HG02943 (cell line): ENCODE measurements around the gene MYLK2.
"Not testable (repeated sequence)": the region's sequence is repeated elsewhere in the genome, so short reads cannot be mapped to it uniquely, and the experiment has no call there.

Source experiments
- ATAC-seq: cut with Tn5 transposase; IDR thresholded peaks from one replicate; pipeline ENCODE4 v1.9.1; 2021; ENCODE audit warnings: mild to moderate bottlenecking, low read depth, moderate library complexity; ENCODE audit not compliant: unreplicated experiment

The MYLK2 gene

DNA sequence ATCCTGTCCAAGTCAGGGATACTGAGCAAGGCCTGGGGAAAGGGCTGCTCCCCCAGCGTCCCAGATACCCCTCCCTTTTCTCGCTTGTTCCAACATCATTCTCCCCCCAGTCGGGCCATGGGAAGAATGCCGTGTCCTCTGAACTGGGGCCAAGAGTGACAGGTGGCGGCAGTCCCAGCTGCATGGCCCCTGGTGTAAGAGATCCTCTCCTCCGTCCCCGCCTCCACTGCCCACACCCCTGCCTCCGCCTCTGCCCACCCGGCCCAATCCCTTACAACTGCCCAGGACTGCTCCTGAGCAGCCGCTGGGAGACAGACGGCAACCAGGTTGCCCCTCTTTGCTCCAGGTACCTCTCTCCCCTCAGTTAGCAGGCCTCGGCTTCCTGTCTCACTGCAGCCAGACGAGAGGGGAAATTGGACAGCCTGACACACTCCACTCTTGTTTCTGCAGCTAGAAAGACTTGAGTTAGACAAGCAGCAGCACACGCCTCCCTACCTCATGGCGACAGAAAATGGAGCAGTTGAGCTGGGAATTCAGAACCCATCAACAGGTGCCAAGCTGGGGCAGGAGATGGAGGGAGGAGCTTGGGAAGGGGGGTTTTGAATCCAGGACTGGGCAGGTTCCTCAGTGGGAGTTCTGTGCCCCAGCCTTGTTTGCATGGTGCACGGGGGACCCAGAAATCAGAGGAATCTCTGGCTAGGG lies at the start of gene MYLK2:
MYLK2 (plus strand) TSS at position 274 of the 702 bp plus-strand sequence; CDS start at position 499, 225 bp downstream.
- ATAC-seq = no peak

DNA sequence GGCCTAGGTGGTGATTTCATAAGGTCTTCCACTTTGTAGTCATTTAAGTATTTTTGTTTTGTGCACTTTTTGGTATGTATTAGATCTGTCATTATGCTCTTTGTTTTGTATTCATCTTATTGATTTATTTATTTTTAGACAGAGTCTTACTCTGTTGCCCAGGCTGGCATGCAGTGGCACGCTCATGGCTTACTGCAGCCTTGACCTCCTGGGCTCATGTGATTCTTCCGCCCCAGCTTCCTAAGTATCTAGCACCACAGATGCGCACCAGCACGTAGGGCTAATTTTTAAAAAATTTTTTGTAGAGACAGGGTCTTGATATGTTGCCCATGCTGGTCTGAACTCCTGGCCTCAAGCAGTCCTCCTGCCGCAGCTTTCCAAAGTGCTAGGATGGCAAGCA lies 49.5 kb upstream of the MYLK2 start:
- no peak for ATAC-seq

DNA sequence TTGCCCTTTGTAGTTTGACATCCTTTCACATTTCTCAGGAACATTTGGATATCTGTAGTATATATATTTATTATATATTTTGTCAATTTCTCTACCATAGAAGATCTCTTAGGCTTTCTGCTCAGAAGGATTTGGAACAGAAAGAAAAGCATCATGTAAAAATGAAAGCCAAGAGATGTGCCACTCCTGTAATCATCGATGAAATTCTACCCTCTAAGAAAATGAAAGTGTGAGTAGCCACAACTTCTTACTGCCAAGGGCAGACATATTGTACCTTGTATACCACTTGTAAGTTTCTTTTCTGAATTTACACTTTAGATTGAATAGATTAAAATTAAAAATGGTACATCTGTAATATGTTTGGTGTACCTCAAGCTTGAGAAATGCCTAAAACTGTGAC lies 48.9 kb upstream of the MYLK2 start:
- no peak for ATAC-seq

DNA sequence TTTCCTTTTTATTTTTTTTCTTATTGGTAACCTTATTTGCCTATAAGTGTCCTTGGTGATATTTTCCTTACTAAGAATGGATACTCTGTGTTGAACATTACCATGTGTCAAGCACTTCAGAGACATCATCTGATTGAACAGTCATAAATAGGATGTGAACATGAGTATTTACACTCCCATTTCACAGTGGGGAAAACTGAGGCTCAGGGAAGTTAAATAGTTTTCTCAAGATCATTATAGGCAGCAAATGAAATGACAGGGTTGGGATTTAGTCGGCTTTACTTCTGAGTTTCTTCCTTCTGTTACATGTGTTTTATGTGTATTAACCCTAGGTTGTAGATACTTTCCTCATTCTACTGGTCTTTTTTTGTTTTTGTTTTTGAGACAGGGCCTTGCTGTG lies 44.7 kb upstream of the MYLK2 start:
- ATAC-seq = no peak

DNA sequence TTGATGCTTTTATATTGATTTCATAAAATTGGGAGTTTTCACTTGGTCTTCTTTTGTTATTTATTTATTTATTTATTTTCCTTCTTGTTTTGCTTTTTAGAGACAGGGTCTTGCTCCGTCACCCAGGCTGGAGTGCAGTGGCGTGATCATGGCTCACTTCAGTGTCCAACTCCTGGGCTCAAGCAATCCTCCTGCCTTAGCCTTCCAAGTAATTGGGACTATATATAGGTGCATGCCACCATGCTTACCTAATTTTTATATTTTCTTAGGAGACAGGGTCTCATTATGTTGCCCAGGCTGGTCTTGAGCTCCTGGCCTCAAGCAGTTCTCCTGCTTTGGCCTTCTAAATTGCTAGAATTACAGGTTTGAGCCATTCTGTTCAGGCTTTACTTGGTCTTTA lies 38.3 kb upstream of the MYLK2 start:
- ATAC-seq = no peak

DNA sequence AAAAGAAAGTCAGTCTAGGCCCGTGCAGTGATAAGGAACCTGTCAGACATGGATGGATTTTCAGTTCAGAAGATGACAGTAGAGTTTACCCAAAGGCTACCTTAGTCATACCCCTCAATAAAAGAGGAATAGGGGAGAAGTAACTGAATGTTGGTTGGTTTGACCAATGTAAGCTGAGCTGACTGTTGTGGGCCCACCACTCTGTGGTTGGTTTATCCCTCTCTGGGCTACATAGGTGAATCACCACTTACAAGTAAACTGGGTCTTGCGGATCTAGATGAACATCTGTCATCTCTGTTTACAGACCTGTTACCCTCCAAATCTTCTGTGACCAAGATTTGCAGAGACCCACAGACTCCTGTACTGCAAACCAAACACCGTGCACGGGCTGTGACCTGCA lies 37.2 kb upstream of the MYLK2 start:
- no peak for ATAC-seq

DNA sequence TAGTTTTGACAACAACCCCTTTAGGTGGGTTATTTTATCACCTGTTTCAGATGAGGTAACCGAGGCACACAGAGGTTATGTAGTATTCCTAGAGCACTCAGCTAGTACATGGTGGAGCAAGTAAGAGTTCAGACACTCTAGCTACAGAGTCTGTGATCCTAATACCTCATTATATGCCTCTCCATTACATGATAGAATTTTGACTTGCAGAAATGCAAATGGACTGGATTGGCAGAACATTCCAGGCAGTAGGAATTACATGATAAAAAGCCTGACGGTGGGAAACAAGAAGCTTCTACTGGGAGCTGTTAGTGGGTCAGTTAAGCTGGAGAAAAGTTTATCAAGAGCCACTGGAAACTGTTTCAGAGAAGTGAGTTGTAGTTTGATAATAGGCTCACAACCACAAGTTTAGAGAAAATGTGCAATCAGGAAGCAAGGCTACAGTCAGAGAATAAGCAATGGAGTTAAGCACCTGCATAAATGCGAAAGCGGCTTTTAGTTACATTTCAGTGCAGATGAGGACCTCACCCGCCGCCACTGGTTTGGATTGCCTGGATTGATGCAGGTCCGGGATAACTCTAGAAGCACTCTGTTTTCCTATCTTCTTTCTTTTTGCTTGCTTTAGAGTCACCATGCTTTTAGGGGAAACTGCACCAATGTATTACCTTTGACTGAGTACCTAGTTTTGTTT lies 34.7 kb upstream of the MYLK2 start:
- ATAC-seq = no peak

DNA sequence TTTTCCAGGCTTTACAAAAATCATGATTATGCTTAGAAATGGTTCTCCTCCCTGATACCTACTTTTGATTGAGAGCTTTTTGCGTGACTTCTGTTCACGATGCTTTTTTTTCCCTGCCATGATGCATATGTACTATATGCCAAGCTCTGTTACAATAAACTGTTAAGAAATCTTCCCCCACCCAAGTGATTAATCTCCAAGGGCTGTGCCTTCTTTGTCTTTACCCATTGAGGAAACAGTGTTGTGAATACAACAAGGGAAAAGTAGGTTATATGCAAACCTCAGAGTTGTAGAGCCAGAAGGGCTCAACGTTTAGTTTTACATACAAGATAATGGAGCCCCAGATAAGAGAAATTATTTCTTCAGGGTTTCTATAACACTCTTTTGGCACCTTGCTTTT lies 34.1 kb upstream of the MYLK2 start:
- no peak for ATAC-seq

DNA sequence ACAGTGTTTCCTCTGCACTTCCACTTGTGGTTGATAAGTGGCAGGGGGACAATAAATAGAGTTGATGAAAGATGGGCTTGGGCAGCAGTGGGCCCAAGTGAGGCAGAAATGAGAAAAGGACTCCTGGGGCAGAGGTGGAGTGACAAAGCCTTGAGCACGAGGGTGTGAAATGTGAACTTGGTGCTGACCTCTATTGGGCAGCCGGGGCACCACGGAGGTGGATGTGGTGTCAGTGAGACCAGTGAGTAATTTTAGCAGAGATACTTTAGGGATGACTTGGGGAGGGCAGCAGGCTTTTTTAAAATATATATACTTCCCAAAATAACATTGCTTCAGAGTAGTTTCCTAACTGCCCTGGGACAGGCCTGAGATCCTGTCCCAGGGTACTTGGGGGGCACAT lies 30.6 kb upstream of the MYLK2 start:
- ATAC-seq = no peak

DNA sequence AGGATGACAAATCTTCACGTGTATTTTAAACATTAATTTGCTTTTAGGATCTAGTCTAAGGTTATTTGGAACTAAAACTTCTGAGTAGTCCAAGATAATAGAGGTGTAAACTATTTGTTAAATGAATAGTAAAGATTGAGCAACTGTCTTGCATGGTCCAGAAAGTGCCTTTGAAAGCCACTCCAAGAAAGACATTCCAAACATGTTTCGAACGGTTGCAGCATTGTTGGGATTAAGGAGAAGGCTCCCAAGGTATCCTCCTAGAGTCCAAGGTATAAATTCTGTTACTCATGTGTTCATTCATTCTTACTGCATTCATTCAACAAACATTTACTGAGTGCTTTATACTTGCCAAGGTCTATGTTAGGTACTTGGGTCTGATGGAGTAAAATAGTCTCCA lies 28.8 kb upstream of the MYLK2 start:
- no peak for ATAC-seq

DNA sequence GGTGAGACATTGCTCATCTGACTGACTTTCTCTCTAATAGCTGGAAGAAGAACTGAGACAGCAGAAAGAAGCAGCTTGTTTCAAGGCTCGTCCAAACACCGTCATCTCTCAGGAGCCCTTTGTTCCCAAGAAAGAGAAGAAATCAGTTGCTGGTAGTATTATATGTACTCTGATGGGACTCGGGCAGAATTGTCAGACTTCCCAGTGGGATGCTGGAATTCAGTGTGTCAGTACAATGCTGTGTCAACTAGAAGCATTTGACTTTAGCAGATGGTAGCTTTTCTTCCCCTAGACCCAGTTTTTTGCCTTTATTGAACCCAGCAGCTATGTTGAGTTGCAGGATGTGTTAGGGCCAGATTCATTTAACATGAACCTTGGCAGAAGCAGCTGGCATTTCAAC lies 21.8 kb upstream of the MYLK2 start:
- no peak for ATAC-seq

DNA sequence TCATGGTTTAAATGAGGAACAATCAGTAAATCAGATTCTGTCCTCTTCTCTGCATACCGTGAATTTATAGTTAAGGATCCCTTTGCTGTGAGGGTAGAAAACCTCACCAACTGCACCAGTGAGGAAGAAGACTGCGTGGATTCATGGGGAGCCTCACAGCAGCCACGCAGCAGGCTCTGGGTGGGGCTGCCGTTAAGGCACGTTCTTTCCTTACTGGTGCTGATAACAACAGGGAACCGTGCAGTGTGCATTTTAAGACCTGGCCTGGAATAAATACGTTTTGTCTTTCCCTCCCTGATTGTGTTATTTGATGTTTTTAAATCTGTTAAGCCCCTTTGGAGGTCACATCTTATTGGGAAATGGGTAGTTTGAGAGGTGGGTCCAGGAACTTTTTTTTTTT lies 17.6 kb upstream of the MYLK2 start:
- no peak for ATAC-seq

DNA sequence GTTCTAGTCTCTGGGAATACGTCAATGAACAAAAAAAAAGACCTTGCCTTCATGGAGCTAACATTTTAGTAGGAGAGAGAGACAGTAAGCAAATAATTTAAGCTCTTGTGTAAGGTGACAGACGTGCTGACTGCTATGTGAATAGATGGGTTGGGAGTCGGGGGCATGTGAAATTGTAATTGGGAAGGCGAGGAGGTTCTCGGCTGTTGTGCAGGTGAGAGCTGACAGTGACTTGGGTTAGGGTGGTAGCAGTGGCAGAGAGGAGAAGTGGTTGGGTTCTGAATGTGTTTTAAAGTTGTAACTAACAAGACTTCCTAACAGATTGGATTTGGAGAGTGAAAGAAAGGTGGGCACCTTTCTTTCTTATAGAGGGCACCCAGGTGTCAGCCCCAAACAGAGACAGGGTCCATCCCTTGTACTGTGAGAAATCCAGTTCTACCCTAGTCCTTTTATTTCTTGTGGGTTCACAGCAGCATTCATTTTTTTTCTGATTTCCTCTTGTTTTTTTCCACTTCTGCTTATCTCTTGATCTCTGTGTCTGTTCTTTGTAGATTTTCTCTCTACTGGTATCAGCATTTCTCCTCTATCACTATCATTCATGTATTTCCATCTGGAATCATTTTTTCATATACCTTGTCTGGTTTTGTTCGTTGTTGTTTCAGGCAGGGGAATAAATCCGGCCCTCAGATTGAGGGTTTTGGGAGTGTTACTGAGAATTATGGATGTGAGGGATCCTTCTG lies 15.4 kb upstream of the MYLK2 start:
- no peak for ATAC-seq

DNA sequence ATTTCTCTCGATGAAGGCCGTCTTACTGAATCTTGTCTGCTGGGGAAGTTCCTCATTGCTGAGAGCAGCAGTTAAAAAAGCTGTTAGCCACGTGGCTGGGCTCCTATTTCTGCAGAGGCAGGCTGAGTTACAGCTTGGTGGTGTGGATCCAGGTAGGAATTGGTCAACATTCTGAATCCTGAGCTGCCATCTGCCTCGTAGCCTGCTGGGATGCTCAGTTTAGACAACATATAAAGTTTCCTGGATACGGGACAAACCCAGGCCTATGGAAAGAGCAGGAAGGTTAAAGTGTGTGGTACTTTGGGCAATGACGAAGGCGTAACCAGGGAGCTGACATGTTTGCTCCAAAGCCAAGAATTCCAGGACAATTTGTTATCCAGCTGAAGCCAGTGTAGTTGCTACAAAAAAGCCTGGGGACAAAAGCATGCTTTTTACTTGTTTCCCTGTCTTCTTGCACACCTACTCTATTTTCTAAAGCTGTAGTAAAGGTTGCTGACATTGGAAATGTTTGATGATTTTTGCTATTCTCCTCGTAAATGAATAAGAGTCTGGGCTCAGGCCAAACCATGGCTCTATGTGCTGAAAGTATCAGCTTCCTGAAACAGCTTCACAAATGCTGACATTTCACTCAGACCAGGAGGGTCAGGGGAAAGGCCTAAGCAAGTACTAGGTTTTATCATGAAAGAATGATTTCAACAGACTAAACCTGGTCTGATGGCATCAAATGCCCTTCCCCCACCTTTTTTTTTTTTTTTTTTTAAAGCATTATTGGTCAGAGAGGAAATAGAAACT lies 12.4 kb upstream of the MYLK2 start:
- ATAC-seq = no peak

DNA sequence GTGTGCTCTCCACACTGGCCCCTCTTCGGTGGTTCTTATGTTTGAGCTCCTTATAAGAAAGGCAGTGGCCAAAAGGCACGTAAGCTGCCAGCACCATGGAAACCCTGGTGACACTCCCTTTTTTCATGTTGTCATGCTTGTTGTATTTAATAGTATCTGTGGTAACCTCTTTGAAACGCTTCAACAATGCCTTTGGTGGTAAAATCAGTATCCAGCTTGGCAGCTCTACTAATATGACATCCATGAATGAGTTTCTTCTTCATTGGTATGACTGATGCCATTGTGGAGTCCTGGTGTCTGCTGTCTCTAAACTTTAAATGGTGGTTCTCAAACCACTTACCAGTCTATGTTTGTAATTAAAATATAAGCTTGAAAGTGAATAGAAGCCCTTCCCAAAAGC lies 10.7 kb upstream of the MYLK2 start:
- ATAC-seq = no peak

DNA sequence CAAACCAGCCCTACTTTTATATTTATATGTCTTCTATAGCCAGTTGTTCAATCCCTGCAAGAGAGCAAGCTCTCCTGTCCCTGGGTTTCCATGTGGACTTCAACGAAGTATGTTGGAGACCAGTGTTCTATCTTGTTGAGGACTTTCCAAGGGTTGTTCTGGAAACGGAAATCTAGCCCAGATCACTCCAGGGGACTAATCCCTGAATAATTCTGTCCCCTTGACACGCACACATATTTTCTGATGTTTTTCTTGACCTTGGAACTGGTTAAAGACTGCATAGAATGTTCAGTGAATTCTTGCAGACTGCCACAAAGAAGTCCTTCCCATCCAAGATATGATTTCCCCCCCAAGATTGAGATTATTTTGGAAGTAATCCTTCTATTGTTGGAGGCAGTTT lies 9.5 kb upstream of the MYLK2 start:
- no peak for ATAC-seq

DNA sequence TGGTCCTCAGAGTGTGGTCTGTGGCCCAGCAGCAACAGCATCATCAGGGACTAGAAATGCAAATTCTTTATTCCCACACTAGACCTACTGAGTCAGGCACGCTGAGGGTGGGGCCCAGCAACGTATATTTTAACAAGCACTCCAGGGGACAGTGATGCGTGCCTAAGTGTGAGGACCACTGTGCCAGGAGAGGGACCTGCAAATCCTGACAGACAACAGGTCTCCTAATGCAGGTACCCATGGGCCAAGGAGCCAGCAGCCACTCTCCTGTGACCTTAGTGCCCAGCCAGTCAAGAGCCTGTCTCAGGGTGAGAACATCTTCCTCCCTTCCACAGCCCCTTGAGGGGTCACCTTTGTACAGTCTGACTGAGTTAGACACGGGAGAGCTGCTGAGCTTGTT lies 8.0 kb upstream of the MYLK2 start:
- no peak for ATAC-seq

DNA sequence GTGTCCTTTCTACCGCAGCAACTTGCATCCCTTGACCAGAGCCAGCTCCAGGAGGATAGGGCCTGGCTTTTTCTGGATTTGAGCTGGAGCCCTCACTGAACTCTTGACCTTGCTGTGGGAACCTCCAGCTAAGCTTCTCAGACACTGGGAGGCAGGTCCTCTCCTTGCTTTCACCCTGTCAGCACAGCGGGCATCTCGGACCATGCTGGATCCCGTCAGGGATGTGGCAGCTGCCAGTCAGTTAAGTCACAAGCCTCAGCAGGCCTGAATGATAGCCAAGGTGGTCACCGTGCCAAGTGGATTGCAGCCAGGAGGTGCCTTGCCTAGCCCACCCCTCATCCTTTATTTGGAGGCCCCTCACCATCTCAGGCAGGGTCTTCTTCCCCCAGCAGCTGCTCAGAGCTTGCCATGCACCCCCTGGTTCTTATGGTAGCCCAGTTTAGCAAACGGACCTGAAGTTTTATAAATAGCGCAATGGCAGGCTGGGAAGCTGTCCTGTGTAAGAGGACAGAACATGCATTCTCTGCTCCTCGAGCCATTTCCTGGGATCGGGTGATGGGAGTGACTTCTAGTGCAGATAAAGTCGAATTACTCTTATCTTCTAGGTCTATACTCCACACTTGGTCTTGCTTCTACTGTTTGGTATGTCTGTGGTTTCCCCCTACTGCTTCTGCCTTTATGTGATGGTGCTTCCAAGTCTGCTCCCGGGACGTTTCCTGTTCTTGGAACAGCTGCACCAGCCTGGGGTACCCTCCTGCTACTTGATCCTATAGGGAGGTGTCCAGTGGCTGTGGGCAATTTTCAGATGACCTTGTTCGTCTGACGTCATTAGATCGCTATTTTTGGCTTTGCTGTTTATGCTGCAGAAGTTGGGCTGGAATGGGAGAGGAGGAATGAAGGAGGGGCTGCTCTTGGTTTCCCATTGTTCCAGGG lies 7.1 kb upstream of the MYLK2 start:
- no peak for ATAC-seq

DNA sequence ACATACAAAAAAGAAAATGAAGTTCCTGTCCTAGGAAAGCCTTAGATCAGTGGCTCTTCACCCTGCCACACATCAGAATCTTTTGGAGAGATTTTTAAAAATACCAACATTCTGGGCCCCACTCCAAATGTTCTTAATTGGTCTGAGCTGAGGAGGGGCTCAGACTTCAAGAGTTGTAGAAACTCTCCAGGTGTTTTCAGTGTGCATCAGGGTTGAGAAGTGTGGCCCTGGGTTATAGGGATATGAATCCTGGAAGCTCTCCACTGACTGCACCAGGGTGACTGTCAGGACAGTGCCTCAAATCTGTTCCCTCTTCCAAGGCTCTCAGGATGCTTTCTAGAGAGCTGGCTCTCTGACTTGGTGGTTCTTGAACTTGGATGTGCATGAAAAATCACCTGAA lies 5.5 kb upstream of the MYLK2 start:
- no peak for ATAC-seq

DNA sequence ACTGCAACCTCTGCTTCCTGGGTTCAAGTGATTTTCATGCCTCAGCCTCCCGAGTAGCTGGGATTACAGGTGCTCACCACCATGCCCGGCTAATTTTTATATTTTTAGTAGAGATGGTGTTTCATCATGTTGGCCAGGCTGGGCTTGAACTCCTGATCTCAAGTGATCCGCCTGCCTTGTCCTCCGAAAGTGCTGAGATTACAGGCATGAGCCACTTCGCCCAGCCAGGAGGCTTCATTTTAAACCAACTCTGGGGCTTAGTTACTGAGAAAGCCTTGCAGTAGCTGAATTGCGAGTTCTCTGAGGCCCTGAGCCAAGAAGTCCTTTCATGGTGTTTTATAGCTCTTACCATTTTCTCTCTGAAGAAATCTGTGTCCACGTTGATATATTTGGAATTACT lies 5.0 kb upstream of the MYLK2 start:
- not testable (repeated sequence) for ATAC-seq
